Measurements from ENCODE around the gene PUSL1. TPM values are rescaled to one million over a fixed set of nuclear protein-coding genes. Genes with fewer than 3 reads are reported as not detected.

Gene PUSL1
- total and polyA plus RNA-seq, 2 of the 4 experiments (the other 2 are of a cell fraction), result 10.9 to 33.0 TPM

DNA sequence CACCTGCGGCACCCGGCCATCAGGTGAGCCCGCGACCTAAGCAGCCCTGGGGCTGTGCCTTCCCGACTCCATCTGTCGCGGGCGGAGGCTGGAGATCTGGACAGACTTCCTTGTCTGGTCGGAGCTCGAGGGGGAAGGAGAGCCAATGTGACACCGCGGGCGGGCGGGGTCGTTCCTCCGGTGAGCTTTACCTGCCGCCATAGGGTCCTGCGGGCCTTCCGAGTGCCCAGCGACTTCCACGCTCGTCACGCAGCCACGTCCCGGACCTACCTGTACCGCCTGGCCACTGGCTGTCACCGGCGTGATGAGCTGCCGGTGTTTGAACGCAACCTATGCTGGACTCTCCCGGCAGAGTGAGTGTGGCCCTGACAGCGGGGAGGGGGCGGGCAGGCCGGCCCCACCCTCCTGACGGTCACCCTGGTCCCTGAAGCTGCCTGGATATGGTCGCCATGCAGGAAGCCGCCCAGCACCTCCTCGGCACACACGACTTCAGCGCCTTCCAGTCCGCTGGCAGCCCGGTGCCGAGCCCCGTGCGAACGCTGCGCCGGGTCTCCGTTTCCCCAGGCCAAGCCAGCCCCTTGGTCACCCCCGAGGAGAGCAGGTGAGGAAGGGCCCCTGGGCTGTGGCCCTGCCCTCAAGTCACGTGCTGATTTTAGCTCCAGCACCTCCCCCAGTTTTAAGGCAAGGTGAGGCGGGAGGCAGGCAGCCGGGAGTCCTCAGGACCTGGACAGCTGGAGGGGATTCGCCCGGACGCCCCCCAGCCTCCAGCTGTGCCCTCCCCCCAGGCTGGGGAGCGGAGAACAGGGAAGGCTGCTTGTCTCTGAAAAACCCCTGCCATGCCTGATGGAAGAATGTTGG, 1.1 kb downstream of the PUSL1 start:
- Histone ChIP-seq H4K8ac (ENCODE audit: low read depth in 2 of 2, low read length in 2 of 2) (no peak overlapping the region), H3K4me1 (ENCODE audit: control insufficient read depth, insufficient read depth, low read length) (peaks cover 27% of the 10 kb centered on the region), H3K27me3 (ENCODE audit: control insufficient read depth, insufficient read depth, low read length) (no peaks in the 10 kb centered on the region), H4K91ac (ENCODE audit: insufficient read depth, low read depth, low read length) (peak overlapping the region; percentile 37), H3K14ac (replicated peaks; ENCODE audit: low read depth, low read length) (peak overlapping the region; percentile 69; the same call in 1 of the 2 replicates), H3K23ac (ENCODE audit: low read depth, low read length) (peak overlapping the region; percentile 38; the same call in 1 of the 2 replicates), H2AK9ac (replicated peaks; ENCODE audit: low read depth, low read length, poor library complexity) (peak overlapping the region; percentile 98), H4K20me1 (ENCODE audit: insufficient read depth, low read length) (peaks cover 53% of the 10 kb centered on the region), H3K4me2 (ENCODE audit: low read depth, low read length) (peak overlapping the region; percentile 76), H4K5ac (ENCODE audit: low read depth, low read length) (no peak overlapping the region), H3K9me1 (ENCODE audit: insufficient read depth, low read length) (peaks cover 3% of the 10 kb centered on the region), H3K36me3 (ENCODE audit: control insufficient read depth, insufficient read depth, low read length) (peaks cover 45% of the 10 kb centered on the region), H2BK15ac (ENCODE audit: low read depth, low read length) (no peak overlapping the region), H3K56ac (ENCODE audit: extremely low read depth, insufficient read depth, low read length) (no peak overlapping the region), H2BK5ac (ENCODE audit: low read depth, low read length, poor library complexity, severe bottlenecking) (no peak overlapping the region), H3K4ac (ENCODE audit: low read depth, low read length) (peak overlapping the region; percentile 71), H3K9ac (ENCODE audit: low read depth, low read length) (peak overlapping the region; percentile 82), H2AFZ (replicated peaks; ENCODE audit: low read length, poor library complexity) (peak overlapping the region; percentile 88), H2BK20ac (ENCODE audit: low read depth, low read length) (no peak overlapping the region), H2BK120ac (ENCODE audit: low read depth, low read length) (no peak overlapping the region), H2AK5ac (ENCODE audit: low read depth, low read length) (peak overlapping the region; percentile 36), H3K4me3 (ENCODE audit: insufficient read depth, low read depth, low read length) (peak overlapping the region; percentile 95), H3K18ac (ENCODE audit: low read depth, low read length) (no peak overlapping the region), H3K27ac (ENCODE audit: insufficient read depth, low read length) (peak overlapping the region; percentile 94; the same call in 1 of the 2 replicates), H3K79me1 (ENCODE audit: low read depth in 1 of 2, low read length in 2 of 2) (peaks cover 3 to 49% of the 10 kb centered on the region in 2 experiments), H3K9me3 (ENCODE audit: control insufficient read depth, insufficient read depth, low read length) (no peaks in the 10 kb centered on the region)
- no TSS peak for BruUV-seq (replicated peaks)
- WGBS, 2 experiments (ENCODE audit: extremely low coverage in 2 of 2, insufficient read length in 1 of 2), result 27% methylated on average over 35 of the region's 57 CpGs; no CpG with 5 or more reads in 1 of the 2 experiments
- DNase-seq (no peak), ATAC-seq (ENCODE audit: low read depth) (no peak)
- POLR2A ChIA-PET (ENCODE audit: unreplicated experiment), result no interaction called here
- intact Hi-C loops (cut with micrococcal nuclease) (loop anchor here (5.0 kb wide), 2 partner anchors 48 to 187 kb away; partner anchors contain the start of gene MXRA8), dilution Hi-C loops (cut with HindIII; ENCODE audit: low sequenced_read_pairs, unreplicated experiment) (no loop called here), in situ Hi-C loops (cut with MboI; ENCODE audit: low sequenced_read_pairs) (no loop called here)
- CTCF ChIA-PET, result no interaction called here
- TF ChIP-seq, protein P1, sequence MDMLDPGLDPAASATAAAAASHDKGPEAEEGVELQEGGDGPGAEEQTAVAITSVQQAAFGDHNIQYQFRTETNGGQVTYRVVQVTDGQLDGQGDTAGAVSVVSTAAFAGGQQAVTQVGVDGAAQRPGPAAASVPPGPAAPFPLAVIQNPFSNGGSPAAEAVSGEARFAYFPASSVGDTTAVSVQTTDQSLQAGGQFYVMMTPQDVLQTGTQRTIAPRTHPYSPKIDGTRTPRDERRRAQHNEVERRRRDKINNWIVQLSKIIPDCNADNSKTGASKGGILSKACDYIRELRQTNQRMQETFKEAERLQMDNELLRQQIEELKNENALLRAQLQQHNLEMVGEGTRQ (IDR thresholded peaks at IDR 0.05; ENCODE audit: low read depth, low read length), result 0 out of 2 replicates have a peak, but pooled peaks have one; percentile 11
- no peak for TF ChIP-seq CHD1 (IDR thresholded peaks at IDR 0.05; ENCODE audit: low read depth, low read length)
